Fibroblast of the aortic adventitia (primary cell): Measurements from ENCODE around the gene IL13. TPM values are rescaled to one million over a fixed set of nuclear protein-coding genes. Genes with fewer than 3 reads are reported as not detected.
A peak's percentile ranks its signal among the peaks of the same experiment; 100 is the strongest.
"Not testable (repeated sequence)": the region's sequence is repeated elsewhere in the genome, so short reads cannot be mapped to it uniquely, and the experiment has no call there.

ENCODE experiments used
- DNase-seq: peaks from one replicate; pipeline ENCODE4 v3.0.0-alpha.2; 2010; ENCODE audit warnings: low read depth
- H3K4me3 ChIP-seq: 2 replicates; pipeline ENCODE4 v1.5.1; 2011; ENCODE audit warnings: low read depth, mild to moderate bottlenecking, control low read depth, low read length, moderate library complexity
- CTCF ChIP-seq: IDR thresholded peaks from 2 replicates; pipeline ENCODE4 v1.5.1; 2011; ENCODE audit warnings: mild to moderate bottlenecking, low read length, control low read depth, inconsistent platforms; ENCODE audit not compliant: insufficient read depth
- total RNA-seq: library from RNA; depleted of rRNA; stranded (reverse); fragments of >200 nt; gene quantifications from 2 replicates; pipeline ENCODE4 v1.2.3, GENCODE V29; 2012; ENCODE audit warnings: low replicate concordance

The IL13 gene
- total RNA-seq, 1 donor, result not detected

- DNase-seq, result no peak
- H3K4me3 ChIP-seq, result no peak overlapping the region
- no peak for TF ChIP-seq CTCF
These were observed 28.6 kb upstream of the IL13 start for GRCh38 chr5:132629230-132629944.

- not testable (repeated sequence) for DNase-seq, H3K4me3 ChIP-seq
These were observed 24.4 kb upstream of the IL13 start for GRCh38 chr5:132633587-132633986.

- no peak for DNase-seq
- H3K4me3 ChIP-seq, result no peak overlapping the region
- no peak for TF ChIP-seq CTCF
These were observed 22.1 kb upstream of the IL13 start for GRCh38 chr5:132635873-132636272.

GRCh38 chr5:132637241-132637640 is 20.7 kb upstream of the IL13 start:
- no peak for TF ChIP-seq CTCF
- peak; percentile 11 for DNase-seq
- H3K4me3 ChIP-seq, result no peak overlapping the region

GRCh38 chr5:132639706-132640130 is 18.3 kb upstream of the IL13 start:
- TF ChIP-seq CTCF, result no peak
- no peak for DNase-seq
- H3K4me3 ChIP-seq, result no peak overlapping the region

GRCh38 chr5:132640613-132641012 is 17.4 kb upstream of the IL13 start:
- no peak overlapping the region for H3K4me3 ChIP-seq
- DNase-seq, result no peak
- no peak for TF ChIP-seq CTCF

- no peak for TF ChIP-seq CTCF
- no peak overlapping the region for H3K4me3 ChIP-seq
- no peak for DNase-seq
These were observed 16.7 kb upstream of the IL13 start for GRCh38 chr5:132641241-132641723.
